ENCODE data around the gene SELENOW.
"Not testable (repeated sequence)": the region's sequence is repeated elsewhere in the genome, so short reads cannot be mapped to it uniquely, and the experiment has no call there.

Gene SELENOW

DNA sequence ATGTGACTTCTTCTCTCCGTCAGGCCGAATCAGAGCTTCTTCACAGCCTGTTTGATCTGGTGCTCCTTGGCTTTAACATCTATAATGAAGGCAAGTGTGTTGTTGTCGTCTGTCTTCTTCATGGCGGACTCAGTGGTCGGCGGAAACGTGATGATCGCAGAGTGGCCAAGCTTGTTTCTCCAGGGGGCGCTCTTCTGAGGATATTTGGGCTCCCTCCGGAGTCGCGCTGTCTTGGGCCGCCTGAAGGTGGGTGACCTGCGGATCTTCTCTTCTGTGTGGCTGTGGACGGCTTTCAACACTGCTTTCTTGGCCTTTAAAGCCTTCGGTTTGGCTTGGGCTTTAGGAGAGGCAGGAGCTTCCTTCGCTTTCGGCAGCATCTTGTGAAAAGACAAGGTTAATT is 16.0 kb downstream of the SELENOW start:
- TF ChIP-seq BHLHE40 (IDR thresholded peaks at IDR 0.05; ENCODE audit: borderline replicate concordance): no peak
- no peak for TF ChIP-seq ELF4 (IDR thresholded peaks at IDR 0.05)
- TF ChIP-seq FOXA1 (IDR thresholded peaks at IDR 0.05): no peak
- TF ChIP-seq SUZ12 (IDR thresholded peaks at IDR 0.05): no peak
- TF ChIP-seq TARDBP (IDR thresholded peaks at IDR 0.05): no peak
- no peak for TF ChIP-seq SP1 (IDR thresholded peaks at IDR 0.05)
- TF ChIP-seq CTBP1 (IDR thresholded peaks at IDR 0.05; ENCODE audit: borderline replicate concordance): no peak
- TF ChIP-seq NFRKB (IDR thresholded peaks at IDR 0.05): no peak
- TF ChIP-seq ZNF384 (IDR thresholded peaks at IDR 0.05): no peak
- TF ChIP-seq L3MBTL2 (conservative IDR thresholded peaks at IDR 0.05): no peak
- no peak for TF ChIP-seq FOXM1 (IDR thresholded peaks at IDR 0.05; ENCODE audit: borderline replicate concordance)
- TF ChIP-seq FOXK2 (IDR thresholded peaks at IDR 0.05): no peak
- TF ChIP-seq, protein P1, sequence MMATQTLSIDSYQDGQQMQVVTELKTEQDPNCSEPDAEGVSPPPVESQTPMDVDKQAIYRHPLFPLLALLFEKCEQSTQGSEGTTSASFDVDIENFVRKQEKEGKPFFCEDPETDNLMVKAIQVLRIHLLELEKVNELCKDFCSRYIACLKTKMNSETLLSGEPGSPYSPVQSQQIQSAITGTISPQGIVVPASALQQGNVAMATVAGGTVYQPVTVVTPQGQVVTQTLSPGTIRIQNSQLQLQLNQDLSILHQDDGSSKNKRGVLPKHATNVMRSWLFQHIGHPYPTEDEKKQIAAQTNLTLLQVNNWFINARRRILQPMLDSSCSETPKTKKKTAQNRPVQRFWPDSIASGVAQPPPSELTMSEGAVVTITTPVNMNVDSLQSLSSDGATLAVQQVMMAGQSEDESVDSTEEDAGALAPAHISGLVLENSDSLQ (IDR thresholded peaks at IDR 0.05): no peak
- no peak for TF ChIP-seq LEF1 (IDR thresholded peaks at IDR 0.05; ENCODE audit: borderline replicate concordance)
- TF ChIP-seq HDGF (IDR thresholded peaks at IDR 0.05; ENCODE audit: borderline replicate concordance): no peak
- ChIA-PET POLR2A (no interaction called here), CTCF (interaction anchor here (0.6 to 0.7 kb wide), 3 partner anchors 14 to 193 kb away, joined by 3 to 5 read pairs (median 3); no protein-coding TSS in a partner anchor)
- no peak for DNase-seq (ENCODE audit: extremely low spot score)

DNA sequence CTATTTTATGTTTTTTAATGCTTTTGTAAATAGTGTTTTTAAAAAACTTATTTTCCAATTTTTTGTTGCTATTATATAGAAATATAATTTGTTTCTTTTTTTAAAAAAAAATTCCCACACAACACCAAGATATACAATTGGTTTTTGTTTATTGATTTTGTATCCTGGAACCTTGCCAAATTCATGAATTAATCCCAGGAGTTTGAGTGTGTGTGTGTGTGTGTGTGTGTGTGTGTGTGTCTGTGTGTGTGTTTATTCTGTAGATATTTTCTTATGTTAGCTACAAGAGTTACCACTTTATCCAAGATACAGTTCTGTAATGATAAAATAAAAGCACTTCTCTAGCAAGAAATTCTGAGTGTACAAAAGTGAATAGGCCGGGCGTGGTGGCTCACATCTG is 18.3 kb downstream of the SELENOW start:
- POLR2A ChIA-PET: no interaction called here
- TF ChIP-seq CTBP1 (IDR thresholded peaks at IDR 0.05; ENCODE audit: borderline replicate concordance) (no peak), FOXM1 (IDR thresholded peaks at IDR 0.05; ENCODE audit: borderline replicate concordance) (no peak), SUZ12 (IDR thresholded peaks at IDR 0.05) (no peak), NFRKB (IDR thresholded peaks at IDR 0.05) (no peak), FOXK2 (IDR thresholded peaks at IDR 0.05) (no peak)
- CTCF ChIA-PET: no interaction called here
- no peak for DNase-seq (ENCODE audit: extremely low spot score)

DNA sequence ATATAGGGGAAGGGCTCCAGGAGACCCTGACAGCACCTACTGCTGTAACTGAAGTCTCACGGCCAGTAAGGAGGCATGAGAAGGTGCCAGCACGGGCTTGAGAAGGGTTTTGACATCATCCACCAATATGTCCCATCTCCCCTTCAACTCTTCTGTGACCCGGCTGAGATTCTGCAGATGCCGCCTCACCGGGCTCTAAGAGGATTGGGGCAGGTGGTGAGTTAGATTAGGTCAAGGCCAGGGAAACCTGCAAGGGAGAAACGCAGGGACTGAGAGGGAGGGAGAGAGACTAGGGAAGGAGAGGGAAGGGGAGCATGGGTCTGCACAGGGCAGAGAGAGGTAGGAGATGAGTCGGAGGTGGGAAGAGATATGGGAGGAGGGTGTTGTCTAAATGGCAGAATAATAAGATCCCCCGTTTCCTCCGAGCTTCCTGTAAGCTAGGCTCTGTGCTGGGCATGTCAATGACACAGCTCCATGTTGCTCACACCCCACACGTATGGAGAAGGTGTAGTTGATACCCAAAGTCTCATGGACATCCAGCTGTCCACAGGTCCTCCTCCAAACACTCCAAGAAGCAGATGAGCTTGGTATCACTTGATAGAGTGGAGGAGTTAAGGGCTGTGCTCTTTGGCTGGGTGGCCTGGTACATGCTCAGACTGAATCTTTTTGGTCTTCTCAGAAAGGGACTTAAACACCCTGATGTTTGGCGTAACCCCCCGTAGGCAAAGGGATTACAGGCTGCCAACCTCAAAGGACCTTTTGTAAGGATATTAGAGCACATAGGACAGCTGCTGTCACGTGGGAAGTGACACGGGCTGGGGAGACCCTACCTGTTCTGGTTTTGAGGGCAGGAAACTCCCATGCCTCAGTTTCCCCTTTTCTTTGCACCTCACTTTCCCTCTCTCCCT is 19.7 kb downstream of the SELENOW start:
- no peak for DNase-seq (ENCODE audit: extremely low spot score)
- ChIA-PET POLR2A (no interaction called here), CTCF (interaction anchor here (0.6 kb wide), 1 partner anchor 42 kb away, joined by 3 read pairs; no protein-coding TSS in a partner anchor)
- no peak for TF ChIP-seq ARNT (IDR thresholded peaks at IDR 0.05)
- TF ChIP-seq LEF1 (IDR thresholded peaks at IDR 0.05; ENCODE audit: borderline replicate concordance): no peak
- no peak for TF ChIP-seq TARDBP (IDR thresholded peaks at IDR 0.05)
- no peak for TF ChIP-seq HDGF (IDR thresholded peaks at IDR 0.05; ENCODE audit: borderline replicate concordance)
- no peak for TF ChIP-seq SP1 (IDR thresholded peaks at IDR 0.05)
- no peak for TF ChIP-seq BHLHE40 (IDR thresholded peaks at IDR 0.05; ENCODE audit: borderline replicate concordance)
- TF ChIP-seq NFRKB (IDR thresholded peaks at IDR 0.05): no peak
- no peak for TF ChIP-seq FOXK2 (IDR thresholded peaks at IDR 0.05)
- TF ChIP-seq, protein P1 (IDR thresholded peaks at IDR 0.05): no peak
- TF ChIP-seq FOXM1 (IDR thresholded peaks at IDR 0.05; ENCODE audit: borderline replicate concordance): no peak
- no peak for TF ChIP-seq CTBP1 (IDR thresholded peaks at IDR 0.05; ENCODE audit: borderline replicate concordance)
- TF ChIP-seq ELF4 (IDR thresholded peaks at IDR 0.05): no peak
- no peak for TF ChIP-seq L3MBTL2 (conservative IDR thresholded peaks at IDR 0.05)
- no peak for TF ChIP-seq SUZ12 (IDR thresholded peaks at IDR 0.05)
- no peak for TF ChIP-seq FOXA1 (IDR thresholded peaks at IDR 0.05)
- TF ChIP-seq ZNF384 (IDR thresholded peaks at IDR 0.05): no peak

DNA sequence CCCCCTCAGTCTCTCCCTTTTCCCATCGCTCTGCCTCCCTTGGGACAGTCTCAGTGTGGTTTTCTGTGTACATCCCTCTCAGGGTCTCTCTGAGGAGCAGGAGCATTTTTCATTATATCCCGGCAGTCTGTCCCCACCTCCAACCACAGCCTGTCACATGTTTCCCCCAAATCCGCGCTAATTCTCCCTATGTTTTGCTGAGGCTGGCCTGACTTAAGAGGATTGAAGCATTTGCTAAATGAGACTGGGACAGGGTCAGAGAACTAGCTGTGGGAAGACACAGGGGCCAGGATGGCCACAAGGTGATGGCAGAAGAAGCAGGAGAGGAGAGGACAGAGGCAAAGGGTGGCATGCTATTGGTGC is 20.4 kb downstream of the SELENOW start:
- ChIA-PET POLR2A (no interaction called here), CTCF (interaction anchor here (0.6 kb wide), 1 partner anchor 42 kb away, joined by 3 read pairs; no protein-coding TSS in a partner anchor)
- TF ChIP-seq SP1 (IDR thresholded peaks at IDR 0.05) (no peak), ZNF384 (IDR thresholded peaks at IDR 0.05) (no peak), ARNT (IDR thresholded peaks at IDR 0.05) (no peak), FOXK2 (IDR thresholded peaks at IDR 0.05) (no peak), BHLHE40 (IDR thresholded peaks at IDR 0.05; ENCODE audit: borderline replicate concordance) (no peak), CTBP1 (IDR thresholded peaks at IDR 0.05; ENCODE audit: borderline replicate concordance) (no peak)
- no peak for DNase-seq (ENCODE audit: extremely low spot score)

GRCh38 chr19:47801270-47801669 is 22.8 kb downstream of the SELENOW start:
- ChIA-PET POLR2A (no interaction called here), CTCF (no interaction called here)
- TF ChIP-seq FOXK2 (IDR thresholded peaks at IDR 0.05) (no peak), NFRKB (IDR thresholded peaks at IDR 0.05) (no peak), TARDBP (IDR thresholded peaks at IDR 0.05) (no peak), ARNT (IDR thresholded peaks at IDR 0.05) (no peak), HDGF (IDR thresholded peaks at IDR 0.05; ENCODE audit: borderline replicate concordance) (no peak), SP1 (IDR thresholded peaks at IDR 0.05) (no peak), FOXM1 (IDR thresholded peaks at IDR 0.05; ENCODE audit: borderline replicate concordance) (no peak), L3MBTL2 (conservative IDR thresholded peaks at IDR 0.05) (no peak), CTBP1 (IDR thresholded peaks at IDR 0.05; ENCODE audit: borderline replicate concordance) (no peak), FOXA1 (IDR thresholded peaks at IDR 0.05) (no peak)
- DNase-seq (ENCODE audit: extremely low spot score): no peak

DNA sequence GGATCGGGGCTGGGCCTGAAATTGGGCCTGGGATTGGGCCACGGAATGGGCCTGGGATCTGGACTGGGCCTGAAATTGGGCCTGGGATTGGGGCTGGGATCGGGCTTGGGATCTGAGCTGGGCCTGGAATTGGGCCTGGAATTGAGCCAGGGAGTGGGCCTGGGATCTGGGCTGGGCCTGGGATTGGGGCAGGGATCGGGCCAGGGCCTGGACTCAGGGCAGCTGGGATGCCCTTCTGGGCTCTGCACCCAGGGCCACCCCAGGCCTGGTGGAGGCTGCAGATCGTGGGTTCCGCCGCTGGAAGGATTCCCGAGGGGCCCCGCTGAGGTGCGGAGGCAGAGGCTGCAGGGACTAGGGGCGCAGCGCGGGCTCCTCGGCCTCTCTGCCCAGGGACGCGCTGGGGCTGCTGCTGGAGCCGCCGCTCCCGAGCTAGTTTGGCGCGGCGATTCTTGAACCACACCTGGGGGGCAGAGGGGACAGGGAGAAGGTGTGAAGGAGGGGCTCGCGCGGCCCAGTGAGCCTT is 24.1 kb downstream of the SELENOW start:
- no peak for DNase-seq (ENCODE audit: extremely low spot score)
- TF ChIP-seq ZNF384 (IDR thresholded peaks at IDR 0.05) (no peak), TARDBP (IDR thresholded peaks at IDR 0.05) (no peak), FOXK2 (IDR thresholded peaks at IDR 0.05) (no peak), FOXA1 (IDR thresholded peaks at IDR 0.05) (no peak), FOXM1 (IDR thresholded peaks at IDR 0.05; ENCODE audit: borderline replicate concordance) (no peak), LEF1 (IDR thresholded peaks at IDR 0.05; ENCODE audit: borderline replicate concordance) (no peak), CTBP1 (IDR thresholded peaks at IDR 0.05; ENCODE audit: borderline replicate concordance) (no peak), NFRKB (IDR thresholded peaks at IDR 0.05) (no peak), ARNT (IDR thresholded peaks at IDR 0.05) (no peak), ELF4 (IDR thresholded peaks at IDR 0.05) (no peak), BHLHE40 (IDR thresholded peaks at IDR 0.05; ENCODE audit: borderline replicate concordance) (no peak), SP1 (IDR thresholded peaks at IDR 0.05) (no peak), L3MBTL2 (conservative IDR thresholded peaks at IDR 0.05) (no peak), SUZ12 (IDR thresholded peaks at IDR 0.05) (no peak)
- CTCF ChIA-PET: no interaction called here
- POLR2A ChIA-PET: no interaction called here

DNA sequence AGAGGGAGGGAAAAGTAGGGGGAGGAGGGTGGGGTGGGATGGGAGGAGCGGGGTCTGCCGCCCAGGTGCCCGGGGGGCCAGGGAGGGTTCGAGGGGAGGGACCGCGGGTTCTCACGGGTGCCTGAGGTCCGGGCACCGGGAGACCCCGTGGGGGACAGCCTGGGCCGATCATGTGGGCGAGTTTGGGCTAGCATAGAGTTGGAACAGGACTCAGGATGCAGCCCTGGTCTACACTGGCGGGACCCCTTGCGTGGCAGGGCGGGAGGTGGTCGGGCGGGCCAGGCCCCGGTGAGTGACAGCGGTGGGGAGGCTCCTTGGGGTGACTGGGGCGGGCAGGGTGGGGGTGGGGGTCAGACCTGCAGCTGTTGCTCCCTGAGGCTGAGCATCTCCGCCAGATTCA is 24.6 kb downstream of the SELENOW start:
- POLR2A ChIA-PET, CTCF ChIA-PET: not testable (repeated sequence)

GRCh38 chr19:47803671-47804070 is 25.2 kb downstream of the SELENOW start:
- POLR2A ChIA-PET; DNase-seq (ENCODE audit: extremely low spot score); CTCF ChIA-PET: not testable (repeated sequence)

More for the DNA sequence above, 24.6 kb downstream of the SELENOW start:
- not testable (repeated sequence) for DNase-seq (ENCODE audit: extremely low spot score)

DNA sequence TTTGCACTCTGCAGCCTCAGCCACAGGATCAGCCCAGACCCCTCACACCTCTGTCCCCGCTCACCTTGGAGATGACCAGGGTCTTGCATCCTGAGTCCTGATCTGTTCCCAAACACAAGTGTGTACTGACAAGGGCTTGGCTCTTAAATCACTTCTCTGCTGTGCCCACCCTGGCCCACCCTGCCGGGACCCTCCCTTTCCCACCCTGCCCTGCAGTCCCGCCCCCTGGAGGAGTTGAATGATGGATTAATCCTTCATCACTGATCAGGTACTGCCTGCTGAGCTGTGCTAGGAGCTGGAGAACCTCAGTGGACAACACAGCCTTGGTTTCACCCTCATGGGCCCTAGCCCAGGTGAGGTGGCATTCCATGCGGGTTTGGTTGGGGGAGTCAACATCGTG is 25.9 kb downstream of the SELENOW start, which contains the start of gene TPRX1:
TPRX1 (minus strand) TSS at position 101 of the 400 bp plus-strand sequence; CDS start at position 89, 12 bp downstream.
- DNase-seq (ENCODE audit: extremely low spot score); POLR2A ChIA-PET; CTCF ChIA-PET: not testable (repeated sequence)

Measured in HEK293T (cell line).